Ectodermal cell (in vitro differentiated cells): ENCODE measurements around the gene VSIR.

Experiments used
- H3K27ac ChIP-seq: 2 replicates; pipeline ENCODE4 v1.7.0; 2013; ENCODE audit warnings: mild to moderate bottlenecking, low read depth, low read length; ENCODE audit not compliant: insufficient read depth, poor library complexity, severe bottlenecking
- H3K27me3 ChIP-seq: 2 replicates; pipeline ENCODE4 v1.7.0; 2013; ENCODE audit warnings: mild to moderate bottlenecking, low read length; ENCODE audit not compliant: insufficient read depth, control insufficient read depth, poor library complexity, severe bottlenecking
- H3K36me3 ChIP-seq: one replicate; pipeline ENCODE4 v1.7.0; 2013; ENCODE audit warnings: low read length; ENCODE audit not compliant: control insufficient read depth, insufficient read depth
- H3K4me1 ChIP-seq: one replicate; pipeline ENCODE4 v1.7.0; 2013; ENCODE audit warnings: low read length; ENCODE audit not compliant: control insufficient read depth, insufficient read depth
- H3K4me3 ChIP-seq: 2 replicates; pipeline ENCODE4 v1.7.0; 2013; ENCODE audit warnings: low read depth, low read length, control low read depth; ENCODE audit not compliant: insufficient read depth
- H3K9me3 ChIP-seq: 2 replicates; pipeline ENCODE4 v1.7.0; 2013; ENCODE audit warnings: mild to moderate bottlenecking, low read length, moderate library complexity; ENCODE audit not compliant: control insufficient read depth
- WGBS, 2 experiments: methylation state at CpG; one replicate each; pipeline ENCODE4 v1.1.7; 2013; ENCODE audit warnings: missing lambda C conversion rate in 2 of 2; 5-methylcytosine and 5-hydroxymethylcytosine counted together

The VSIR gene

DNA sequence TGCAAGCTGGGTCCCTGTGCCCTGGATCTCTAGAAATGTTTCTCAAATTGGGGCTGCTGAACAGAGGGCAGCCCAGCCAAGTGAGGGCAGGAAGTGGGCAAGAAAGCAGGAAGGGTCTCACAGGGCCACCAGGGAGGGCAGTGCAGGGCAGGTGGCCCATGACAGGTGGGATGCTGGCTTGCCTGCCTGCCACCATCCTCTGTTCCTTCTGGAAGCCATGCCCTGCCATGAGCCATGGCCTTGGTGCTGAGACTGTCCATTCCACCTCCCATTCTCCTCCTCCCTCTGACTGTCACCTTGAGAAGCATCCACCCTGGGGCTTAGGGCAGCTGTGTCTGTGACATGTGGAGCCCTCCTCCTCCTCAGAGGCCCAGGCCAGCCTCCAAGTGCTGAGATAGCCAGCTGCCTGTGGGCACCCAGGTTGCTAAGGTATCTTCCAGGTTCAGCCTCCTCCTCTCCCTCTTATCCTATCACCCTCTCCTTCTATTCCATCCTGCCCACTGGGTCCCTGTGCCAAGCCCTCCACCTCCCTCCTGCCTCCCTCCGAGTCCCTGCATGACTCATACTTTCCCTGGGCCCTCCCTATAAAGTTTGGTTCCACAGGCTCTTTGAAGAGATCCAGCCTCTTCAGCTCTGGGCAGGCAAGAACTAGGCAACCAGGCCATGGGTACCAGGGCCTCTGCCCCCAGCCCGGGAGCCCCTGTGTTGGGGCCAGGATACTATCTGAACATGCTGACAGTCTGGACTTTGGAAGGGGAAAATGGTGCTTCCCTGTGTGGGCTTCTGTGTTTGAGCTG is 1.3 kb downstream of the VSIR start:
- no peaks in the 10 kb centered on the region for H3K36me3 ChIP-seq
- 86 to 87% methylated on average over 2 of the region's 2 CpGs for WGBS, 2 experiments
- H3K9me3 ChIP-seq, result no peaks in the 10 kb centered on the region
- H3K4me3 ChIP-seq, result no peak overlapping the region
- H3K27ac ChIP-seq, result no peak overlapping the region
- H3K4me1 ChIP-seq, result peaks cover 4% of the 10 kb centered on the region
- peaks cover 36% of the 10 kb centered on the region for H3K27me3 ChIP-seq

DNA sequence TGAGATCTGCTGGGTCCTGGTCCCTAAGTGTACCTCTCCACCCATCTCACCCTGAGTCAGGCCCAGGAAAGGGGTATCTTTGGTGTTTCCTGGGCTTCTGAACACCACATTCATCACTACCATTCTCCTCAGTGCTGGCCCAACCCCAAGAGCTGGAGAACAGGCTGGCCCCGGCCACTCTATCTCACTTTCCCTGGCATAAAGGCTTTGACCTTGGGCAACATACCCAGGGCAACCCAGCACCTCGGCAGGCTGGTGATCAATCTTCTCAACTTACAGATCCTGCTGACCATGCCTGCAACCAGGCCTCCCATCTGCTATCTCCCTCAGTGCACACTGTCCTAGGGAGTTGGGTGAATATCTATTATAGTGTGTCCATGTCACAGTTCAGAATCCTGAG is 2.1 kb downstream of the VSIR start:
- Histone ChIP-seq H3K27ac (no peak overlapping the region), H3K4me1 (peaks cover 4% of the 10 kb centered on the region), H3K36me3 (no peaks in the 10 kb centered on the region), H3K27me3 (peaks cover 36% of the 10 kb centered on the region), H3K4me3 (no peak overlapping the region), H3K9me3 (no peaks in the 10 kb centered on the region)
- WGBS, 2 experiments, result 88 to 95% methylated on average over 2 of the region's 2 CpGs

DNA sequence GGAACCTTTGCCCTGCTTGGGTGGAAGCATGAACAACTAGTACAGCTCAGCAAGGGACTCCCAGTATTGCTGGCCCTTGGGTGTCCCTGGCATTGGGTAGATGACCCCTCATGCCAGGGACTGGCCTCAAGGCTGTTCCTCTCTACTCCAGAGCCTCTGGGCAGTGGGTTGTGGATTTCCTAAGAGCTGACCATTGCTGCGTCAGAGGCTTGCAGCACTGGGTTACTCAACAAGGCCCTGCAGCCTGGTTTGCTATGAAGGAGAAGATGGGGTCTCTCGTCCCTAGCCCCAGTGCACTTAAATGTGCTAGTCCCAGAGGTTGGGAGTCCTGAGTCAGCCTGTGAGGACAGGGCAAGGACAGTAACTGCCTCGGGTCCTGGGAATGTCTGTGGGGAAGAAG is 2.5 kb downstream of the VSIR start:
- Histone ChIP-seq H3K36me3 (no peaks in the 10 kb centered on the region), H3K9me3 (no peaks in the 10 kb centered on the region), H3K27me3 (peaks cover 36% of the 10 kb centered on the region), H3K4me1 (peaks cover 4% of the 10 kb centered on the region), H3K4me3 (no peak overlapping the region), H3K27ac (no peak overlapping the region)
- WGBS, 2 experiments, result 91 to 94% methylated on average over 3 of the region's 3 CpGs

- H3K36me3 ChIP-seq, result no peaks in the 10 kb centered on the region
- peaks cover 4% of the 10 kb centered on the region for H3K4me1 ChIP-seq
- peaks cover 36% of the 10 kb centered on the region for H3K27me3 ChIP-seq
- no peaks in the 10 kb centered on the region for H3K9me3 ChIP-seq
- H3K27ac ChIP-seq, result no peak overlapping the region
- 93 to 97% methylated on average over 3 of the region's 3 CpGs for WGBS, 2 experiments
- no peak overlapping the region for H3K4me3 ChIP-seq
Measured at GRCh38 chr10:71770255-71770654, 3.1 kb downstream of the VSIR start.

GRCh38 chr10:71769279-71769823 is 4.0 kb downstream of the VSIR start:
- H3K4me3 ChIP-seq, result no peak overlapping the region
- H3K4me1 ChIP-seq, result peaks cover 4% of the 10 kb centered on the region
- H3K9me3 ChIP-seq, result no peaks in the 10 kb centered on the region
- WGBS, 2 experiments, result 92% methylated on average over 2 to 5 of the region's 5 CpGs
- H3K36me3 ChIP-seq, result no peaks in the 10 kb centered on the region
- no peak overlapping the region for H3K27ac ChIP-seq
- H3K27me3 ChIP-seq, result peaks cover 30% of the 10 kb centered on the region

DNA sequence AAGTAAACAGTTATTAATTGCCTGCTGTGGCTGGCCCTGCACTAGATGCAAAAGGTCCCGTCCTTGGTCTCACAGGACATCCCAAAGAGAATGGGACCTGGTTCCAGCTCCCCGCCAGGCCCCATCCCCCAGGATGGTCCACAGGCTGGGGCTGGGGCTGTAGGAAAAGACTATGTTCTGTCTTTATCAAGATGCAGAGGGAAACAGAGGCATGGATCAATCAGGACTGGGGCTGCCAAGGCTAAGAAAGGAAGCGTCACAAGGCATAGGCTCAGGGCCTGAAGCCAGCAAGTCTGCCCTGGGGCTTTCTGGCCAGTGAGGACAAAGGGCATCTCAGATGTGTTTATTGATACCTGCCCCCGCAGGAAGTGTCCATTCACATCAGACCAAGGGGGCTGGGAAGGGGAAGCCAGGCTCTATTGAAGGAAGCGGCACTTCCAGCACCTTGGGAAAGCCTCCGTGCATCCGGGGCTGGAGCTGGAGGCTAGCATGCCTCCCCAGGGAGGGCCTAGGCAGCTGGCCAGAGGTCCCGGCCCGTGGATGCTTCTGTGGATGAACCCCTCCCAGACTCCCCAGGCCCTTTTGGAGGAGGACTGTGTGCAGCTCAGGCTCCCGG is 5.8 kb downstream of the VSIR start:
- H3K4me1 ChIP-seq, result no peaks in the 10 kb centered on the region
- no peak overlapping the region for H3K27ac ChIP-seq
- H3K9me3 ChIP-seq, result no peaks in the 10 kb centered on the region
- H3K27me3 ChIP-seq, result peaks cover 12% of the 10 kb centered on the region
- no peak overlapping the region for H3K4me3 ChIP-seq
- H3K36me3 ChIP-seq, result no peaks in the 10 kb centered on the region
- 81 to 82% methylated on average over 10 of the region's 10 CpGs for WGBS, 2 experiments

GRCh38 chr10:71766717-71767419 is 6.5 kb downstream of the VSIR start:
- H3K4me1 ChIP-seq, result no peaks in the 10 kb centered on the region
- H3K9me3 ChIP-seq, result no peaks in the 10 kb centered on the region
- H3K4me3 ChIP-seq, result no peak overlapping the region
- WGBS, 2 experiments, result 88 to 89% methylated on average over 10 of the region's 10 CpGs
- H3K27ac ChIP-seq, result no peak overlapping the region
- peaks cover 5% of the 10 kb centered on the region for H3K27me3 ChIP-seq
- H3K36me3 ChIP-seq, result no peaks in the 10 kb centered on the region

GRCh38 chr10:71765906-71766716 is 7.2 kb downstream of the VSIR start:
- Histone ChIP-seq H3K4me3 (no peak overlapping the region), H3K4me1 (no peaks in the 10 kb centered on the region), H3K27me3 (no peaks in the 10 kb centered on the region), H3K9me3 (no peaks in the 10 kb centered on the region), H3K27ac (no peak overlapping the region), H3K36me3 (no peaks in the 10 kb centered on the region)
- WGBS, 2 experiments, result 92% methylated on average over 22 of the region's 22 CpGs

- H3K36me3 ChIP-seq, result no peaks in the 10 kb centered on the region
- H3K4me1 ChIP-seq, result no peaks in the 10 kb centered on the region
- H3K27me3 ChIP-seq, result no peaks in the 10 kb centered on the region
- no peak overlapping the region for H3K27ac ChIP-seq
- WGBS, 2 experiments, result 84 to 86% methylated on average over 5 to 8 of the region's 8 CpGs
- H3K4me3 ChIP-seq, result no peak overlapping the region
- H3K9me3 ChIP-seq, result no peaks in the 10 kb centered on the region
Measured at GRCh38 chr10:71765176-71765904, 8.0 kb downstream of the VSIR start.
